GM19397 (cell line): Measurements from ENCODE around the gene NLRP6.

ENCODE experiments used
- ATAC-seq: cut with Tn5 transposase; IDR thresholded peaks from one replicate; pipeline ENCODE4 v1.9.1; 2021; ENCODE audit warnings: mild to moderate bottlenecking, moderate library complexity; ENCODE audit not compliant: unreplicated experiment

NLRP6 gene

DNA sequence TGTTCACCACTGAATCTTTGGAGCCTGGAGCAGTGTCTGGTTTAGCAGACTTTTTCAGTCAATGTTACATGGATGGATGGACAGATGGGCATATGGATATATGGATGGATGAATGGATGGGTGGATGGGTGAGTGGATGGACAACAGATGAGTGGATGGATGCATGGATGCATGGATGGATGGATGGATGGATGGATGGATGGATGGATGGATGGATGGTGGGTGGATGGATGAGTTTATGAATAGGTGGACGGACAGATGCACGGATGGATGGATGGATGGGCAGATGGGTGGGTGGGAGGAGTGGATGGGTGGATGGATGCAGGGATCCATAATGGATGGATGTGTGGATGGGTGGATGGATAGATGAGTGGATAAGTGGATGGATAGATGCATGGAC is 22.4 kb upstream of the NLRP6 start:
- no peak for ATAC-seq

DNA sequence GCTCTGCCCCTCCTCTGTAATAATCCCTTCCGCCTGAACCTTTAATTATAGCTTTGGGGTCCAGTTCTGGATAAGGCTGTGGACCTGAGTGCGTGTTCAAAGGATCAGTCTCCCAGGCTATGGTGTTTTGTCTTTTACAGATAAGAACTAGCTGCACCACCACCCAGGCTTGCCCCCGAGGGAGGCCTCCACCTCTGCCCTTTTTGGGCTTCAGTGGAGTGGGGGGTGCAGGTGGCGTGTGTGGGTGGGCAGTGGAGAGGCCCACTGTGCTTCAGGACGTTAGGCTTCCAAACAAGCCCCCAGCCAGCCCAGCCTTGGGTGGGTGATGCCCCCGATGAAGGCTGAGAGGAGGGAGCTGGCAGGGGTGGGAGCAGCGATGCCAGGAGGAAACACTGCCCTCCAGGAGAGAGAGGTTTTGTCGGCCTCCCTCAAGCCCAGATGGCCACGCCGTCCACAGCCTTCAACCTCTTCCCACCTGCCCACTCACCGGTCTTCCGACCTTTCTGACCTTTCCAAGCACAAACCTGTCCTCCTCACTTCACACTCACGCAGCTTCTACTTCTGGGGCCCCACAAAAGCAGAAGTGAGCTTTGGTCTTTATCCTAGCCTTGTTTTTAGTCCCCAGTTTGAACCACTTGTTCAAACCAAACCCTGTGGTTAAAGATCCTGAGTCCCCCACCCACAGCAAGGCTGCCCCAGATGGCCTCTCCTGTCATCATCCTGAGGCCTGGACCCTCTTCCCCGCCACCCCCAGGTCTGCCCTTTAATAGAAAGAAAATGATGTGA is 21.1 kb upstream of the NLRP6 start:
- no peak for ATAC-seq

DNA sequence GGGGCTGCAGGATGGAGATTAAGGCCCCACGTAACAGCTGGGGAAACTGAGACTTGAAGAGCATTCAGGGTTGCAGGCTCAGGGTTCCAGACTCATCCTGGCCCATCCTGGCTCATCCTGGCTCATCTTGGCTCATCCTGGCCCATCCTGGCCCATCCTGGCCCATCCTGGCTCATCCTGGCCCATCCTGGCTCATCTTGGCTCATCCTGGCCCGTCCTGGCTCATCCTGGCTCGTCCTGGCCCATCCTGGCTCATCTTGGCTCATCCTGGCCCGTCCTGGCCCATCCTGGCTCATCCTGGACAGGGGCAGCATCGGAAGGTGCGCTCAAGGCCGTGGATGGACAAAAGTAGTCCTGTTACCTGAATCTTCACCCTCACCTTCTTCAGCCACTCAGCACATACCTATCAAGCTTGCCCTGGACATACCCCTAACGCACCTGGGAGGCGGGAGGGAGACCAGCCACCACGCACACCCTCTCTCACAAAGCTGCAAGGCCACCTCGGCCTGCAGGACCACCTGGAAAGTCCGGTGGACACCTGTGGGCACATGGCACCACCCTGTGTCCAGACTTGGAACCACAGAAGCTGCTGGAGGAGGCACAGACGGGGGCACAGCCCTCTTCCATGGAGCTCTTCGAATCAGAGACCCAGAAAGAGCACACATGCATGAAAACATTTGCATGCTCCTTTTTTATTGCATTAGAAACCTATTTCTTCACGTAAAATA is 20.3 kb upstream of the NLRP6 start:
- no peak for ATAC-seq

DNA sequence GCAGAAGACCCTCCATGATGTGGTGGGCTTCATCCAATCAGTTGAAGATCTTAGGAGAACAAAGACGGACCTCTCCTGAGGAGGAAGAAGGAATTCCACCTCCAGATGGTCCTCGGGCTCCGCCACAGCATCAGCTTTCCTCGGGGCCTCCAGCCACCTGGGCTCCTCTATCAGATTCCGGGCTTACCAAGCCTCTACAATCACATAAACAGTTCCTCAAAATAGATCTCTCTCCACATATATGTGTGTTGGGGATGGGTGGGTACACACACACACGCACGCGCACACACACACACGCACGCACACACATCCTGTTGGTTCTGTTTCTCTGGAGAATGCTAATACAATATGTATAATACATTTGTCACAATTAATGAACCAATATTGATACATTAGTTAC is 18.8 kb upstream of the NLRP6 start:
- no peak for ATAC-seq

DNA sequence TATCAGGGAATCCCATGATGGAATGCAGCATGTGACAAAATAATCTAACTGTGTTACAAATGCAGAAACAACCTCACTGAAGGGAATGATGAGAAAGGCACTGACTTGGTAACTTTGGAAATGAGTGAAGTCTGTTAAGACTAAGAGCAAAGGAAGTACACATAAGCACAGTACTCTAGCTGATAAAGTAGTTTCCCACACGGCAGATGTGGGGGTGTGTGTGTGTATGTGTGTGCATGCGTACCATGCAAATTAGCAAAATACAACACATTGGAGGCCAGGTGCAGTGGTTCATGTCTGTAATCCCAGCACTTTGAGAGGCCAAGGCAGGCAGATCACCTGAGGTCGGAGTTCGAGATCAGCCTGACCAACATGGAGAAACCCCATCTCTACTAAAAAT is 16.6 kb upstream of the NLRP6 start:
- no peak for ATAC-seq

DNA sequence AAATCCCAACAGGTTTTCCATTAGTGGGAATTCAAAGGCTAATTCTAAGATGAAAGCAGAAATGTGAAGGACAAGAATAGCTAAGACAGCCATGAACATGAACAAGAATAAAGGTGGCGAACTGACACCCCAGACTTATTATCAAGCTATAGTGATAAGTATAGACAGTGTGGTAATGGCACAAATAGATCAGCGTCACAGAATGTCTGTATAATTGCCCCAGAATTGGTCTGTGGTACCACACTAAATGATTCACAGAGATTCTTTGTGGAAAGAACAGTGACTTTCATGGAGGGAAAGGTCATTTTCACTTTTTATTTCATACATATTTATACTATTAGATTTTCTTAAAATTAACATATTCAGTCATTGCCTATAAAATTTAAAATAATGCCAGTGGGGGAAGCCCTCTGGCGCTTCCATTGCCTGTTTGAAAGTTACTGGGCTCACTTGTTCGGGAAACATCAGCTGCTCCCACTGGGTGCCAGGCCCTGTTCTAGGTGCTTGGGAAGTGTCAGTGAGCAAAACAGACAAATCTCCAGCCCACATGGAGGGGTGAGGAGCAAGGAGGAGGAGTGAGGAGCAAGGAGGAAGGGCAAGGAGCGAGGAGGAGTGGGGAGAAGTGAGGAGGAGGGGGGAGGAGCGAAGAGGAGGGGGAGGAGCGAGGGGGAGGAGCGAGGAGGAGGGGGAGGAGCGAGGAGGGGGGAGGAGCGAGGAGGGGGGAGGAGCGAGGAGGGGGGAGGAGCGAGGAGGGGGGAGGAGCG is 11.3 kb upstream of the NLRP6 start:
- no peak for ATAC-seq

DNA sequence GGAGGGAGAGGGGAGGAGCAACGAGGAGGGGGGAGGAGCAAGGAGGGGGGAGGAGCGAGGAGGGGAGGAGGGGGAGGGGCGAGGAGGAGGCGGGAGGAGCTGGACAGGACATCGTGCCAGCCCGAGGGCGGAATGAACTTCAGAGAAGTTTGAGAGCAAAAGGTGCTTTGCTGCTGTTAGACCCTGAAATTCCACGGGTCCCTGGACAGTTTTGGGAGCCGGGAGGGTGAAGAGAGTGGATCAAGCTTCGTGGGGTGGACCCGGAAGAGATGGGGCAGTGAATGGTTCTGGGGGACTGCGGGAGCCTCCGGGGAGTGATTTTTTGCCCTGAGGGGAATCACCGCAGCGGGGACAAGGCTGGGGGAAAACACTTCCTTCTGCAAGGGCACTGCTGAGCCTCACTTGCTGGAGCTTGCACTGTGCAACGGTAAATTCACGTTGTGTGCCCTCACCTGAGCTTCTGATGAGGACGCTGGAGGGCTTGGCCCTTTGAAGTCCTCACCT is 10.7 kb upstream of the NLRP6 start:
- no peak for ATAC-seq

DNA sequence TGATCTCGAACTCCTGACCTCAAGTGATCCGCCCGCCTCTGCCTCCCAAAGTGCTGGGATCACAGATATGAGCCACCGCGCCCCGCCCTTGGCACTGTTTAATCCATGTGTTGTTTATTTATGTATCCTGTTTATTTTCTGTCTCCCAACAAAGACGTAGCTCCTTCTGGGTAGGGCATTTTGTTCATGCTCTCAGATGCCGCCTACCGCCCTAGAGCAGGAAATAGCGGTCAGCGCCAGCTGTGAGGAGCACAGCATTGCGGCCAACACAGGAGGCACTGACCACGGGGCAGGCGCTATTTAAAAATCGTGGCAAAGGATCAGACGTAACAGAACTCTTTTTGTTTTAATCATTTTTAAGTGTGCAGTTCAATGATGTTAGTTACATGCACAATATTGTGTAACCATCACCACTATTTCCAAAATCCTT is 9.5 kb upstream of the NLRP6 start:
- peak; percentile 44 for ATAC-seq

DNA sequence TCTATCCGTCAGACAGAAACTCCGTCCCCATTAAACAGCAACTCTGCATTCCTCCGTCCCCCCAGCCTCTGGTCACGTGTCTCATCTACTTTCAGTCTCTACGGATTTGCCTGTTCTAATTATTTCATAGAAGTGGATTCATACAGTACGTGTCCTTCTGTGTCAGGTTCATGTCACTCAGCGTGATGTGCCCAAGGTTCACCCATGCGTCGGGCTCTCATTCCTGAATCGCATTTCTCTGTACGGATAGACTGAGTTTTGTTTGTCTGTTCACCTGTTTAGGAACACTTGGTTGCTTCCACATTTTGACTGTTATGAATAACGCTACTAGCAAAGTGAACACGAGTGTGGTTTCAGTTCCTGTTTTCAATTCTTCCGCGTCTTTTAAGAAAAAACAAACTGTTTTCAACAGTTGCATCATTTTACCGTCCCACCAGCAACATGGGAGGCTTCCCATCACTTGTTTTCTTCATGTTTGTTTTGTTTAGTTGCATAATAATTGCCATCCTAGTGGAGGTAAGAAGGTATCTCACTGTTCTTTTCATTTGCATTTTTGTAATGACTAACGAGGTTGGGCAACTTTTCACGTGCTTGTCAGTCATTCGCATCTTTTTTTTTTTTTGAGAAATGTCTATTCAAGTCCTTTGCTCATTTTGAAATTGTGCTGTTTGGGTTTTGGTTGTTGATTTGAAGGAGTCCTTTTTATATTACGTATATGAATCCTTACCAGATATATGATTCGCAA is 8.9 kb upstream of the NLRP6 start:
- ATAC-seq, result peak; percentile 69

DNA sequence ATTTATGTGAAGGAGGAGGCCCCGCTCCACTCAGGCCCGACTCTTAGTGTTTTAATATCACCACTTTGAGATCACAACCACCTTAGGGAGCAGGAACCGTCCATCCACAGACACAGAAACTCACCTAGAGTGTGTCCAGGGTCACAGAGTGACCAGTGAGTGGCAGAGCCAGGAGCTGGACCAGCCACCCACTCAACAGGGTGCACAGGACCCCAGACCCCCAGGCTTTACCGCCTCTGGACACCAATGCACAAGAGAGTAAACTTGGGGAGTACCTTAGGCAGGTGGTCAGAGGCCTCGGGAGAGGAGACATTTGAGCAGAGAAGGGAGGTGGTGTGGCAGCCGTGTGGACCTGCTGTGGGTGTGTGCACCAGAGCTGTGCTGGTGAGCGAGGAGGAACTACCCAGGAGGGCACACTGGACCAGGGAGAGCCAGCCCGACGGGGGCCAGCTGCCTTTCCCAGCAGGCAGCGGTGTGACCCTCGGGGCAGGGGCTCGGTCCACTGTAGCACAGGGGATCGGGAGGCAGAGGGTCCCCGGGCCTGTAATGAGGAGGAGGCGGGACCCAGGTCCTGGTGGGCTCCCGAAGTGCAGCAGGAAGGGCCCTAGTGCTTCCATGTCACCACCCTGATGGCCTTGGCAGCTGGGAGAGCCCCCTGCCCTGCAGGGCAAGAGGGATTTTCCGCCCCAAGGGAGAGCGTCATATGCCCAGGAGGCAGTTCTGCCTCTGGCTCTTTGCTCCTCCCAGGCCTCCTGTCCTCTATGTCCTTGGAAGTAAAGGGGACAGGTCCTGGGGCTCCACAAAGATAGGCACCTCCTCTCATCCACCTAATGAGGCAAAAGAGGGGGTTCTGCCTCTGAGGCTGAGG is 7.5 kb upstream of the NLRP6 start:
- no peak for ATAC-seq

DNA sequence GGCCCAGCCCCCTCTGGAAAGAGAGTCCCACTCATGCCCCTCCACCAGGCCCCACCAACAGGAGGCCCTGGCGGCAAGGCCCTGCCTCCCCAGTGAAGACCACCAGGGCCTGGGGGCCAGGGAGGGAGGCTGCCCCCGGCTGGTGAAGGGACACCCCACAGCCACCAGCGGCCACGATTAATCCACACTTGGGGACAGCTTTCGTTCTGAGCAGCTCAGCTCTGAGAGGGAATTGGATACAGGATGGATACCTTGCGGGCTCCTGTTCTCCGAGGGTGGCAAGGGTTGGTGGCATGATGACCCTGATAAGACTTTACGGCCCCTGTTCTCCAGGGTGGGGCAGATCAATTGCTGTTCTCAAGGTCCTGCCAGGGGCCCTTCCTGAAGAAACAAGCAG is 6.9 kb upstream of the NLRP6 start:
- ATAC-seq, result no peak

DNA sequence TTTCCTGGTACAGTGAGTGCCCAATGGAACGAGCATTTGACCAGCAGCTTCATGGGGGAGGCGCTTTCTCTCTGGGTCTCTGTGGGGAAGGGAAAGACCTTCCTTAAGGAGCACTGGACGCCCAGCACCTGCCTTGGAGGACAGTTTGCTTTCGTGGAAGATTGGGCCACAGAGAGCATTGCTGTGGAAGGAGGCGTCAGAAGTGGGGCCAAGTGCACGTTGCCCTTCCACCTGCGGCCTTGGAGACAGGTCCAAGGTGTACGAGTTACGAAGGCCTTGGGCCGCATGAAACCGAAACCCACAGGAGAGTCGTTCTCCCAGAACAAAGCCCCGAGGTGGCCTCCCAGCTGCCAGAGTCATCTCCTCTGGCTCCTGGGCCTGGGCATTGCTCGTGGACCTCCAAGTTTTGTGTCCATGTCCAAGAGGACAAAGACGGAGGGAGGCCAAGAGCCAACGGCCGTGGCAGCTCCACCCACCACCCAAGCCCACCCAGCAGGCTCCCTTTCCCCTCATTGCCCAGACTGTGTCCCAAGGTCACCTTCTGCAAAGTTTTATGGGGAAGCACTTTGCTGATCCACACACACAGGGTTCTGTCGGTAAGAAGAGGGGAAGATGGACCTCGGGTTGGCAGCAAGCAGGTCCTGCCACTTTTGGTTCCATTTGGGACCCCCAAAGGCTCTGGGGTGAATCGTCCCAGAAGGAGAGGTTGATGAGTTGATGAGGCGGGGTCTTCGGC is 5.8 kb upstream of the NLRP6 start:
- no peak for ATAC-seq

DNA sequence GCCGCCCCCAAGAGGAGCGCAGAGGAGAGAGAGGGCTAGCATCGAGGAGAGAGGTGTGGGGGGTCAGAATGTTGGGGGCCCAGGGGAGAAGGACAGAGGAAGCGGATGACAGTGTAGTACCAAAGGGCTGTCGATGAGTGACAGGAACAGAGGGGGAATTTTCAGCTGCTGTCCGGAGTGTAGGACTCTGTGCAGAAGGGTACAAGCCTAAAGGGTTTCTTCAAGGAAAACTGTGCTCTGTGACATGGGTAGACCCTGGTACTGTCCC is 5.3 kb upstream of the NLRP6 start:
- no peak for ATAC-seq

DNA sequence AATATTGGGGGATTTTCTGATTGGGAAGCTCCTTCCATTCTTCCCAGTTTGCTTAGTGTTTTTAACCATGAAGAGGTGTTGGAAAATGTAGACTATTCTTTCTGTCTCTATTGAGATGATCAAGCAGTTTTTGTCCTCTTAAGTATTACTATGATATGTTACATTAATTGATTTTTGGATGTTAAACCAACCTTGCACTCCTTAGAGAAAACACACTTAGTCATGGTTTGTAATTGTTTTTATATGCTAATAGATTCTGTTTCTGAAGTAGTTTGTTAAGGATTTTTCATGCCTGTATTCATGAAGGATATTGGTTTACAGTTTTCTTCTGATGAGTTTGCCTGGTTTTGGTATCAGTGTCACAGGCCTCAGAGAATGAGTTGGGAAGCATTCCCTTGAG is 2.0 kb upstream of the NLRP6 start:
- ATAC-seq, result no peak

DNA sequence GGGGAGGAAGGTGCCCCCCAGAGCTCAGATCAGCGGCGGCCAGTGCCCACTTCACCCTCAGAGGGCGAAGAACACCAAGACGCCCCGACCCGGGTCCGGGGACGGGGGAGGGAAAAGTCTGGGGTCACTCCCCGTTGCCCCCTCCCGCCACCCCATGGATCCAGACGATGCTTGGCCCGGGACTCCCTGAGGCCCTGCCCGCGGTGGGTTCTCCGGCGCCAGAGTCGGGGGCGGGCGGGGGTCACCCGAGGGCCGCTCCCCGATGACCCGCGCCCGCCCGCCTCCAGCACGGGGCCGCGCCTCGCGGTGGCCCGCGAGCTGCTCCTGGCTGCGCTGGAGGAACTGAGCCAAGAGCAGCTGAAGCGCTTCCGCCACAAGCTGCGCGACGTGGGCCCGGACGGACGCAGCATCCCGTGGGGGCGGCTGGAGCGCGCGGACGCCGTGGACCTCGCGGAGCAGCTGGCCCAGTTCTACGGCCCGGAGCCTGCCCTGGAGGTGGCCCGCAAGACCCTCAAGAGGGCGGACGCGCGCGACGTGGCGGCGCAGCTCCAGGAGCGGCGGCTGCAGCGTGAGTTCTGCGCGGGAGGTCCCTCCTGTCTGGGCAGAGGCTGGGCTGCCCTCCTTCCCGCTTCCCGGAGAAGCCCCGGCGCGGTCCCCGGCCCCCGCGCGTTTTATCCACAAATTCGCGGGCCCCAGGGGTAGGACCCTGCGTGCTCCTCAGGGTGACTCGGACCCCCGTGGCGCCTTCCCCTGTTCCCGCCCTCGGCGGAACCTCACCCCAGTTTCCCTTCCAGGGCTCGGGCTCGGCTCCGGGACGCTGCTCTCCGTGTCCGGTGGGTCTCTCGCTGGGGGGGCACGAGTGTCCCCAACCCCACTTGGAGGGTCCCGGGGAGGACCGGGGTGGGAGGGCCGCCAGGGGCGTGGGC is 1.1 kb downstream of the NLRP6 start:
- no peak for ATAC-seq

DNA sequence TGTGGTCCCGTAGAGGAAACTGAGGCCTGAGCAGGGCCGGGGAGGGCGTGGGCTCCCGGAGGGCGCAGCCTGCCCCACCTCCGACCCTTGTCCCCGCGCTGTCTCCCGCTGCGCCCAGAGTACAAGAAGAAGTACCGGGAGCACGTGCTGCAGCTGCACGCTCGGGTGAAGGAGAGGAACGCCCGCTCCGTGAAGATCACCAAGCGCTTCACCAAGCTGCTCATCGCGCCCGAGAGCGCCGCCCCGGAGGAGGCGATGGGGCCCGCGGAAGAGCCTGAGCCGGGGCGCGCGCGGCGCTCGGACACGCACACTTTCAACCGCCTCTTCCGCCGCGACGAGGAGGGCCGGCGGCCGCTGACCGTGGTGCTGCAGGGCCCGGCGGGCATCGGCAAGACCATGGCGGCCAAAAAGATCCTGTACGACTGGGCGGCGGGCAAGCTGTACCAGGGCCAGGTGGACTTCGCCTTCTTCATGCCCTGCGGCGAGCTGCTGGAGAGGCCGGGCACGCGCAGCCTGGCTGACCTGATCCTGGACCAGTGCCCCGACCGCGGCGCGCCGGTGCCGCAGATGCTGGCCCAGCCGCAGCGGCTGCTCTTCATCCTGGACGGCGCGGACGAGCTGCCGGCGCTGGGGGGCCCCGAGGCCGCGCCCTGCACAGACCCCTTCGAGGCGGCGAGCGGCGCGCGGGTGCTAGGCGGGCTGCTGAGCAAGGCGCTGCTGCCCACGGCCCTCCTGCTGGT is 1.9 kb downstream of the NLRP6 start:
- ATAC-seq, result no peak

DNA sequence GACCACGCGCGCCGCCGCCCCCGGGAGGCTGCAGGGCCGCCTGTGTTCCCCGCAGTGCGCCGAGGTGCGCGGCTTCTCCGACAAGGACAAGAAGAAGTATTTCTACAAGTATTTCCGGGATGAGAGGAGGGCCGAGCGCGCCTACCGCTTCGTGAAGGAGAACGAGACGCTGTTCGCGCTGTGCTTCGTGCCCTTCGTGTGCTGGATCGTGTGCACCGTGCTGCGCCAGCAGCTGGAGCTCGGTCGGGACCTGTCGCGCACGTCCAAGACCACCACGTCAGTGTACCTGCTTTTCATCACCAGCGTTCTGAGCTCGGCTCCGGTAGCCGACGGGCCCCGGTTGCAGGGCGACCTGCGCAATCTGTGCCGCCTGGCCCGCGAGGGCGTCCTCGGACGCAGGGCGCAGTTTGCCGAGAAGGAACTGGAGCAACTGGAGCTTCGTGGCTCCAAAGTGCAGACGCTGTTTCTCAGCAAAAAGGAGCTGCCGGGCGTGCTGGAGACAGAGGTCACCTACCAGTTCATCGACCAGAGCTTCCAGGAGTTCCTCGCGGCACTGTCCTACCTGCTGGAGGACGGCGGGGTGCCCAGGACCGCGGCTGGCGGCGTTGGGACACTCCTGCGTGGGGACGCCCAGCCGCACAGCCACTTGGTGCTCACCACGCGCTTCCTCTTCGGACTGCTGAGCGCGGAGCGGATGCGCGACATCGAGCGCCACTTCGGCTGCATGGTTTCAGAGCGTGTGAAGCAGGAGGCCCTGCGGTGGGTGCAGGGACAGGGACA is 2.7 kb downstream of the NLRP6 start:
- no peak for ATAC-seq
